T-helper 1 cell treated with Interleukin-12 subunit alpha and Interleukin-12 subunit beta and Interleukin-4 antibody, amounts not matched to agents 30 μg/mL and 1 μg/mL, for 36 hours (primary cell): Measurements from ENCODE around the gene RGS19.

Experiments used
- H3K27ac Mint-ChIP-seq: one replicate; pipeline ENCODE4 v1.8.0; 2021; ENCODE audit warnings: mild to moderate bottlenecking, mixed read lengths
- H3K27me3 Mint-ChIP-seq: one replicate; pipeline ENCODE4 v1.8.0; 2021; ENCODE audit warnings: low read depth, mixed read lengths
- H3K36me3 Mint-ChIP-seq: one replicate; pipeline ENCODE4 v1.8.0; 2021; ENCODE audit warnings: low read depth, mixed read lengths
- H3K4me1 Mint-ChIP-seq: one replicate; pipeline ENCODE4 v1.8.0; 2021; ENCODE audit warnings: low read depth, mixed read lengths
- H3K4me3 Mint-ChIP-seq: one replicate; pipeline ENCODE4 v1.8.0; 2021; ENCODE audit warnings: mild to moderate bottlenecking, moderate library complexity, mixed read lengths
- H3K9me3 Mint-ChIP-seq: one replicate; pipeline ENCODE4 v1.8.0; 2021; ENCODE audit warnings: mixed read lengths

Gene RGS19

DNA sequence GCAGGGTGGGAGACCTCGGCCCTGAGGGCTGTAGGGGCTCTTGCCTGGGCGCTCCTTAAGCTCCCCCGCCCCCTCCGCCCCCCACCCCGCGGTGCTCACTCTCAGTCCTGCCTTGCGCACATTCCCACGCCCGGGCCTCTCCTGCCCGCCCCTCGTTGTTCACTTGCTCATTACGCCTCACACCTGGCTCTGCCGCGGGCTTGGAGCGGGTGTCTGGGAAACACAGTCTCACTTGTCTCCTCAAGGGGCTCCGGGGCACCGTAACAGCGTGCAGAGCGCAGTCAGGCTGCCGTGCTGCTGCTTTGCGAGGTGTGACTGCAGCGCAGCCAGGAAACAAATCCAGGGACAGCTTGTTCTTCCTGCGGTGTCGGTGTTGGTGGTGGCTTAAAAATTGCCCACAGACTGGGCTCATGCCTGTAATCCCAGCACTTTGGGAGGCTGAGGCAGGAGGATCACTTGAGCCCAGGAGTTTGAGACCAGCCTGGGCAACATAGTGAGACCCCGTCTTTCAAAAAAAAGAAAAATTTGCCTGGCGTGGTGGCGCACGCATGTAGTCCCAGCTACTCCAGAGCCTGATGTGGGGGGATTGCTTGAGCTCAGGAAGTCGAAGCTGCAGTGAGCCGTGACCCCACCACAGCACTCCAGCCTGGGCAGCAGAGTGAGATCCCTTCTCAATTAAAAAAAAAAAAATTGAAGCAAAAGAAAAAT lies 23.5 kb upstream of the RGS19 start:
- Mint-ChIP-seq H3K4me1 (peaks cover 4% of the 10 kb centered on the region), H3K36me3 (no peaks in the 10 kb centered on the region), H3K27me3 (peaks cover 25% of the 10 kb centered on the region), H3K9me3 (no peaks in the 10 kb centered on the region), H3K4me3 (no peak overlapping the region), H3K27ac (no peak overlapping the region)

DNA sequence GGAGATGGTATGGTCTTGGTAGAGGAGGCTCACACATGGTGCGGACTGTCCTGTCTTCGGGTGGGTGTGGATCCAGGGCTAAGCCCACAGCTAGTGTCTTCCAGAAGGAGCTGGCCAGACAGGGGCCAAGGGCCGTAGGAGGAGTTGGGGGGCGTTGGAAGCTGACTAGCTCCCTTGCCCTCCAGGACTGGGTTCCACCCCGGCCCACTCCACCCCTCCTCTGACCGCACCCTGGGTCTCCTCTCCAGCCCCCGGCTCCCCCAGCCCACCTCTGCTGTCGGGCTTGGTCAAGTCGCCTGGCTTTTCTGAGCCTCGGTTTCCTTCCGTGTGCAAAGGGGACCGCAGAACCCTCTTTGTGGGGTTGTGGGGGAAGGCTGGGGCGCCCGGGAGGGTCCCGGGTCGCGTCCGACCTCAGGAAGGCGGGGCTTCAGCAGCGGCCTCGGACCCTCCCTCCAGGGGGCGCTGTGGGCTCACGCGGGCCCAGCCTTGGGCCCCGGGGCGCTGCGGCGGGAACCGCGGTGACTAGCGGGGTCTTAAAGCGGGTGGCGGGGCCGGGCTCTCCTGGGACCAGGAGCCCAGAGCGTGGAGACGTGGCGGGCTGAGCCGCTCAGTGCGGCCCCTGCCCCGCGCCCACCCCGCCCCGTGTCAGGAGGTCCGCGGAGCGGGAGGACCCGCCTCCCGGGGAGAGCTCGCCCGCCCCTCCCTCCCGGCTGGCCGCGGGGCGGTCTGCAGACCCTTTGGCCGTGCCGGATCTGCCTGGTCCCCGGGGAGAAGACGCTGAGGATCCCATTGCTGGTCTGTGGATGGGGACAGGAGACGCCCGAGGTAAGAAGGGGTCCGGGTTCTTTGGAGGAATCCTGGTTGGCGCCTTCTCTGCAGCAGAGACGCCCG lies 22.7 kb upstream of the RGS19 start:
- Mint-ChIP-seq H3K4me3 (peak overlapping the region; percentile 48), H3K4me1 (peaks cover 4% of the 10 kb centered on the region), H3K9me3 (peaks cover under 1% of the 10 kb centered on the region), H3K36me3 (no peaks in the 10 kb centered on the region), H3K27me3 (peaks cover 25% of the 10 kb centered on the region), H3K27ac (no peak overlapping the region)

DNA sequence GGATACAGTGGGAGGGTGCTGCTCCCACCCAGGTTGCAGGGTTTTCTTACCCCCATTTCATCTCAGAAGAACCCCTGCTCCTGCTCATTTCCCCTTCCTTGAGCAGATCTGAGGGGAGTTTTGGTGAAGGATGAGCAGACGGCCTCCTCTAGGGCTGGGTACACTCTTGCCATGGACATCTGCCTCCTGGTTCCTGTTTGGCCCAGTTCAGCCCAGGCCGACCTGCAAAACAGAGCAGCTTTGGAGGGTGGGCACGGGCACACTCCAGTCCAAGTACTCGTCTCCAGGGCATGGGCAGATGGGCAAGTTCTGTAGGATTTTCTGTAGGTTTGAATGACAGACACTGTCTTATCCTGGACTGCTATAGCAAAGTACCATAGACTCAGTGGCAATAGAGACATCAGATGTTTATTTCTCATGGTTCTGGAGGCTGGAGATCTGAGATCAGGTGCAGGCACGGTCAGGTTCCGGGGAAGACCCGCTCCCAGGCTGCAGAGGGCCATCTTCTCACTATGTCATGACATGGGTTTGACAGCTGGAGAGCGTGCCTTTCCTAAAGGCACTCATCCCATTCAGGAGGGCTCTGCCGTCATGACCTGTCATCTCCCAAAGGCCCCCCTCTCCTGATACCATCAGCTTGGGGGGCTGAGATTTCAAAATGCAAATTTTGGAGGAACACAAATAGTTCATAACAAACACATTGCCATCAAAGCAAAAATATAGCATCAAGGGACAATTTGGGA lies 21.8 kb upstream of the RGS19 start:
- peaks cover 4% of the 10 kb centered on the region for H3K4me1 Mint-ChIP-seq
- H3K36me3 Mint-ChIP-seq = no peaks in the 10 kb centered on the region
- peaks cover 25% of the 10 kb centered on the region for H3K27me3 Mint-ChIP-seq
- peaks cover 5% of the 10 kb centered on the region for H3K9me3 Mint-ChIP-seq
- H3K27ac Mint-ChIP-seq = no peak overlapping the region
- H3K4me3 Mint-ChIP-seq = peak overlapping the region; percentile 48

DNA sequence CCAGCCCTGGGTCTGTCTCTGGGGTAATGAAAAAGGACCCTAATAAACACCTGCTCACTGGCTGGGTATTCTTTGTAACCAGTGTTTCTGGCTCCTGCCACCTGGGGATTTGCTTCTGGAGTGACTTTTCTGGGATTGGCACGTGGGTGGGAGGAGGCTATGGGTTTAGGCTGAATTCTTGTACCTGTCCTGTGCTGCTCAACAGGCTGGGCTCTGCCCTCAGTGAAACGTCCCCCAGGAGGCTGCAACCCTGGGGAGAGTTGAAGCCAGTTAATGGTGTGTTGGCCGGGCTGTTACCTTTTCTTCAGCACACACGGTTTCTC lies 21.2 kb upstream of the RGS19 start:
- H3K4me1 Mint-ChIP-seq = peaks cover 4% of the 10 kb centered on the region
- H3K36me3 Mint-ChIP-seq = no peaks in the 10 kb centered on the region
- peaks cover 25% of the 10 kb centered on the region for H3K27me3 Mint-ChIP-seq
- H3K4me3 Mint-ChIP-seq = no peak overlapping the region
- H3K9me3 Mint-ChIP-seq = peaks cover 5% of the 10 kb centered on the region
- no peak overlapping the region for H3K27ac Mint-ChIP-seq

DNA sequence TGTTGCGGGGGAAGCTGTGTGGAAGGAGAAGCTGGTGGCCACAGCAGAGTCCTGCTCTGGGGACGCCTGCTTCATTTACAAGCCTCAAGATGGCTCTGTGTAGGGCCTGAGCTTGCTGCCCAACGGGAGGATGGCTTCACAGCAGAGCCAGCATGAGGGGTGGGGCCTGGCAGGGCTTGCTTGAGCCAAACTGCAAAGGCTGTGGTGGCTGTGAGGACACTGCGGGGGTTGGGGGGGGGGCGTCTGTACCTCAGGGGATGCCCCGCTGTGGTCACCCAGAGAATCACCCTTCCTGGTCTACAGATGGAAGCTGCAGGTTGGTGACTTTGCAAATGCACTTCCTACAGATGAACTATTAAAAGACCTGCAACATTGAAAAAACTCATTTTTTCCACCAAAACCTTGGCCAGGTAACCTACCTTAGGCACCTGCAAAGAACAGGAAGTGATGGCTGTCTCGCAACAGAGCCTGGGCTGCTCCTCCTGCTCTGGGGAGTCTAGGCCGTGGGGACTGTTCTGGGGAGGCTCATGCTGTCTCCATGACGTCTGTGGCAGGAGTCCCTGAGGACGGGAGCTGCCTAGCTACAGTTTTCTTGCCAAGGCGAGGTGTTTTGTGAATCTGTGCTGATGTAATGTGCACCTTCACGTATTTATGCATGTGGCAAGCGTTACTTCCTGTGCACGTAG lies 20.7 kb upstream of the RGS19 start:
- no peaks in the 10 kb centered on the region for H3K36me3 Mint-ChIP-seq
- no peak overlapping the region for H3K4me3 Mint-ChIP-seq
- H3K27me3 Mint-ChIP-seq = peaks cover 25% of the 10 kb centered on the region
- H3K9me3 Mint-ChIP-seq = peaks cover 5% of the 10 kb centered on the region
- H3K4me1 Mint-ChIP-seq = peaks cover 4% of the 10 kb centered on the region
- no peak overlapping the region for H3K27ac Mint-ChIP-seq

DNA sequence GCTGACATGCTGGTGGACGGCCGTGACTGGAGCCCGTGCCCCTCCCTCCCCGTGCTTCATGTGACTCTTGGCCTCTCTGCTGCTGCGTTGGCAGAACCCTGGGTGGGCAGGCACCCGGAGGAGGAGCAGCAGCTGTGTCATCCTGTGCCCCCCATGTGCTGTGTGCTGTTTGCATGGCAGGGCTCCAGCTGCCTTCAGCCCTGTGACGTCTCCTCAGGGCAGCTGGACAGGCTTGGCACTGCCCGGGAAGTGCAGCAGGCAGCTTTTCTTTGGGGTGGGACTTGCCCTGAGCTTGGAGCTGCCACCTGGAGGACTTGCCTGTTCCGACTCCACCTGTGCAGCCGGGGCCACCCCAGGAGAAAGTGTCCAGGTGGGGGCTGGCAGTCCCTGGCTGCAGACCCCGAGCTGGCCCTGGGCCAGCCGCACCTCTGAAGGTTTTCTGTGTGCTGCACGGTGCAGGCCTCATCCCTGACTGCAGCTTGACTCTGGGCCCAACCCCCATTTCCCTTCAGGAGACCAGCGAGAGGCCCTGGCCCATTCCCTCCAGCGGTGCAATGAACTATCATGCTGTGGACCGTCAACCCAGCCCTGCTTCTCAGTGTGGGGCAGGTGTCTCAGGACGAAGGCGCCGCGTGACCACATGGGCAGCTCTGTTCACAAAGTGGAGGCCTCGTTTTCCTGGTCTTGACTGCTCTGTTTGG lies 19.9 kb upstream of the RGS19 start:
- Mint-ChIP-seq H3K27ac (no peak overlapping the region), H3K9me3 (peaks cover 5% of the 10 kb centered on the region), H3K4me1 (peaks cover 4% of the 10 kb centered on the region), H3K27me3 (peaks cover 25% of the 10 kb centered on the region), H3K36me3 (no peaks in the 10 kb centered on the region), H3K4me3 (no peak overlapping the region)

DNA sequence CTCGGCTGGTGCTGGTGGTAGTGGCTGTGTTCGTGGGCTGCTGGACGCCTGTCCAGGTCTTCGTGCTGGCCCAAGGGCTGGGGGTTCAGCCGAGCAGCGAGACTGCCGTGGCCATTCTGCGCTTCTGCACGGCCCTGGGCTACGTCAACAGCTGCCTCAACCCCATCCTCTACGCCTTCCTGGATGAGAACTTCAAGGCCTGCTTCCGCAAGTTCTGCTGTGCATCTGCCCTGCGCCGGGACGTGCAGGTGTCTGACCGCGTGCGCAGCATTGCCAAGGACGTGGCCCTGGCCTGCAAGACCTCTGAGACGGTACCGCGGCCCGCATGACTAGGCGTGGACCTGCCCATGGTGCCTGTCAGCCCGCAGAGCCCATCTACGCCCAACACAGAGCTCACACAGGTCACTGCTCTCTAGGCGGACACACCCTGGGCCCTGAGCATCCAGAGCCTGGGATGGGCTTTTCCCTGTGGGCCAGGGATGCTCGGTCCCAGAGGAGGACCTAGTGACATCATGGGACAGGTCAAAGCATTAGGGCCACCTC lies 19.2 kb upstream of the RGS19 start:
- H3K4me1 Mint-ChIP-seq = peaks cover 4% of the 10 kb centered on the region

DNA sequence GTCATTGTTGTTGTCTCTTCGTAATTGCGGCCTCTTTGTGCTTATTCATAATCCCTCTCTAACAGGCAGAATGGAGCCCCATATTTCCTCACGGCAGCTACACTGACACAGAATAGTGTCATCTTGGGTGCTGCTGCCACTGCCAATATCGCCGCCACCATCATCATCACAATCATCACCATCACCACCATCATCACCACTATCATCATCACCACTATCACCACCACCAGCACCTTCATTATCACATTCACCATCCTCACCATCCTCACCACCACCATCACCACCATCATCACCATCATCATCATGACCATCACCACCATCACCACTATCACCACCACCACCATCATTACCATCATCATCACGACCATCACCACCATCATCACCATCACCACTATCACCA lies 17.2 kb upstream of the RGS19 start:
- Mint-ChIP-seq H3K27me3 (peaks cover 9% of the 10 kb centered on the region), H3K9me3 (peaks cover 5% of the 10 kb centered on the region), H3K36me3 (no peaks in the 10 kb centered on the region), H3K4me3 (no peak overlapping the region), H3K4me1 (peaks cover 4% of the 10 kb centered on the region), H3K27ac (no peak overlapping the region)

More for the DNA sequence above, 19.2 kb upstream of the RGS19 start:
- Mint-ChIP-seq H3K36me3 (no peaks in the 10 kb centered on the region), H3K9me3 (peaks cover 5% of the 10 kb centered on the region), H3K4me3 (no peak overlapping the region), H3K27ac (no peak overlapping the region), H3K27me3 (peaks cover 21% of the 10 kb centered on the region)

DNA sequence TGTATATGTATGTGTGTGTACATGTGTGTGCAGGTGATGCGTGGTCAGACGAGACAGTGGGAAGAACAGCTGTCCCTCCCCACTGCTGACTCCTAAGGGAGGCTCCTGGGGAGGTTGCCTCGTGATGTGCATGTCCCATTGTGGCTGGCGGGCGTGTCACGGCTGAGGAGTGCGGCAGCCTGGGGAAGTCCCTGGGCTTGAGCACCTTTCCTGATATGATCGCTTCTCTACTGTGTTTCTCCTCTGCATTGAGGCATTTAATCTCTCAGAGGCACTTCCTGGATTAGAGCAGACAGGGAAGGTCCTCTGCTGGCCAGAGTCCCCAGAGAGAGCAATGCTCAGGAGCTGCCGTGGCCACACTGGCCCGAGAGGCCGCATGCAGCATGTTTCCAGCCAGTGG lies 16.6 kb upstream of the RGS19 start:
- Mint-ChIP-seq H3K27ac (no peak overlapping the region), H3K9me3 (peaks cover 5% of the 10 kb centered on the region), H3K4me1 (peaks cover 1% of the 10 kb centered on the region), H3K36me3 (no peaks in the 10 kb centered on the region), H3K4me3 (no peak overlapping the region), H3K27me3 (peaks cover 3% of the 10 kb centered on the region)

DNA sequence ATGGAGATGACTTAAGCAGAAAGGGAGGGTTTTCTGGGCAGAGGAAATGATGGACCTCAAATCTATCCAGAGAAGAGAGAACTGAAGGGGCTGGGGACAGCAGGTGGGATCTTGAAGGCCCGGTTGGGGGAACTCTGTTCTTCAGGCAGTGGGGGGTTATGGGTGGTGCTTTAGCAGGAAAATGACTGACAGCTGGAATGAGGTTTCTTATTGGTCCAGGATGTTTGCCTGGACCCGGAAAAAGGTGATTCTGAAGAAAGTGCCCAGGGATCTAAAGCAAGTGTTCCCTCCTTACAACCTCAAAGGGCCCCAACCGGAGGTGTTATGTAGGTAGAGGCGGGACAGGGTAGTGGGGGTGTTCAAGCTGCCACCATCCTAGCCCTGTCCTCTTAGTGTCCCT lies 16.1 kb upstream of the RGS19 start:
- Mint-ChIP-seq H3K4me1 (peaks cover 1% of the 10 kb centered on the region), H3K9me3 (peaks cover 5% of the 10 kb centered on the region), H3K4me3 (no peak overlapping the region), H3K36me3 (no peaks in the 10 kb centered on the region), H3K27me3 (no peaks in the 10 kb centered on the region), H3K27ac (no peak overlapping the region)

DNA sequence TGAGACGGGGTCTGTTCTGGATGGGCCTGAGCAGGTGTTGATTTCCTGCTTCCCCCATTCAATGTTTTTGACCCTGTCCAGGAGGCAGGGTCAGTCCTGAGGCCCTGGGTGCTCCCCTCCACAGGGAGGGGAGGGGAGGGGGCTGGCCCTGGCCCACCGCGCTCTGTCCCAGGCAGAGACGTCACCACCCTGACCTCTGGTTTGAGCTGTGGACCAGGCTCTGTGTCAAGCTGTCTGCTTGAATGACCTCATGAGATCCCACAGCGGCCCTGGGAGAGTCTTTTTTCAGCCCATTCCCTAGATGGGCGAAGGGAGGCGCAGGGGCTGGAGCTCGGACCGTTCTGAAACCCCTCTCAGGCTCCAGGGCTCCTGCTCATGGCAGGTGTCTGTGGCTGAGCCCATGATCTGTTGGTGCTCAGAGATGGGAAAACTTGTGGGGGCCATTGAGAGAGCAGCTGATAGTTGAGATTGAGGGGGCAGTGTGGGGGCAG lies 13.7 kb upstream of the RGS19 start:
- Mint-ChIP-seq H3K27ac (no peak overlapping the region), H3K4me3 (no peak overlapping the region), H3K4me1 (peaks cover 1% of the 10 kb centered on the region), H3K27me3 (peaks cover 10% of the 10 kb centered on the region), H3K36me3 (no peaks in the 10 kb centered on the region), H3K9me3 (peaks cover 5% of the 10 kb centered on the region)

DNA sequence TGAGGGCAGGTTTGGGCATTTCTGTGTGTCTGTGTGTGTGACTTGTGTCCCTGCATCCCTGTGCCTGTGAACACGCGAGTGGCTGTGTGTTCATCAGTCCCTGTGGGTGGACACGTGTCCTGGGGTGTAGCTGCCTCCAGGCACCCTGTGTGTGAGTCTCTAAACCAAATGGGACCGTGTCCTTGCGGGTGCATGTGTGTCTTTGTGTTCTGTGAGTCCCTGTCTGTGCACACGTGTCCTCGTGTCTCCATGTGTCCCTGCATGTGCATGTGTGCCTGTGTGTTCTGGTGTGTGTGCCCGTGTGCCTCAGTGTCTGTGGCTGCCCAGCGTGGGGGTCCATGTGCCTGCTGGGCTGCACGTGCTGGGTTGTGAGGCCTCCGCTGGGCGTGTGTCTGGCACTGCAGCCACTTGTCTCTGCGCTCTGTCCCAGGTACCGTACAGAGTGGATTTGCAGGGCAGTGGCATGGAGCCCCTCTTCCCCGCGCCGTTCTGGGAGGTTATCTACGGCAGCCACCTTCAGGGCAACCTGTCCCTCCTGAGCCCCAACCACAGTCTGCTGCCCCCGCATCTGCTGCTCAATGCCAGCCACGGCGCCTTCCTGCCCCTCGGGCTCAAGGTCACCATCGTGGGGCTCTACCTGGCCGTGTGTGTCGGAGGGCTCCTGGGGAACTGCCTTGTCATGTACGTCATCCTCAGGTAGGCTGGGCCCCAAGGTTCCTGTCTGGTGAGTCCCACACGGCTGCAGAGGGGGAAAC lies 13.1 kb upstream of the RGS19 start:
- no peaks in the 10 kb centered on the region for H3K36me3 Mint-ChIP-seq
- H3K27me3 Mint-ChIP-seq = peaks cover 10% of the 10 kb centered on the region
- H3K9me3 Mint-ChIP-seq = peaks cover 5% of the 10 kb centered on the region
- peaks cover 1% of the 10 kb centered on the region for H3K4me1 Mint-ChIP-seq
- no peak overlapping the region for H3K27ac Mint-ChIP-seq
- H3K4me3 Mint-ChIP-seq = no peak overlapping the region

DNA sequence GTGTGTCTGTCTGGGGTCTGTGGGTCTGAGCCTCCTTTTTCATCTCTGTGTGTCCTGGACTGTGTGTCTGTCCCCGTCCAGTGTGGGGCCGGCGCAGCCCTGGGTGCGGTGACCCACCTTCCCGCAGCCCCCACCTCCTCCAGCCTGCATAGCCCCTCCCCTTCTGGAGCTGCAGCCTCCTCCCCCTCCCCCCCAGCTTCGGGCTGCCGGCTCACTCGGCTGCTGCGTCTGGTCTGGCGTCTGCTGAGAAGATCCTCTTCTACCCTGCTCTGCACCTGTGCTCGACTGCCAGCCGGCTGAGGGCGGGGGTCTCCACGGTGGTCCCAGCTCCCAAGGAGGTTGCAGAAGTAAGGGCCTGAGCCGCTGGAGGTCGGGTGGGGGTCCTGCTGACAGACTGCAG lies 12.5 kb upstream of the RGS19 start:
- no peaks in the 10 kb centered on the region for H3K36me3 Mint-ChIP-seq
- H3K4me1 Mint-ChIP-seq = peaks cover 1% of the 10 kb centered on the region
- H3K4me3 Mint-ChIP-seq = no peak overlapping the region
- peaks cover 2% of the 10 kb centered on the region for H3K9me3 Mint-ChIP-seq
- peaks cover 11% of the 10 kb centered on the region for H3K27me3 Mint-ChIP-seq
- no peak overlapping the region for H3K27ac Mint-ChIP-seq
